Activated T-helper 17 cell treated with anti-CD3 and anti-CD28 coated beads, Interleukin-2, amount 50 U/mL, for 72 hours (primary cell): ENCODE measurements around the gene TEX261. TPM values are rescaled to one million over a fixed set of nuclear protein-coding genes. Genes with fewer than 3 reads are reported as not detected.

ENCODE experiments used
- ATAC-seq: fragments of 150-1000 bp; cut with Tn5 transposase; replicated peaks from 2 replicates; pipeline ENCODE4 v1.10.0; 2021; ENCODE audit warnings: mild to moderate bottlenecking, moderate library complexity
- H3K27ac Mint-ChIP-seq: one replicate; pipeline ENCODE4 v1.8.0; 2022; ENCODE audit warnings: mixed read lengths
- H3K27me3 Mint-ChIP-seq: one replicate; pipeline ENCODE4 v1.8.0; 2022; ENCODE audit warnings: mixed read lengths
- H3K36me3 Mint-ChIP-seq: one replicate; pipeline ENCODE4 v1.8.0; 2022; ENCODE audit warnings: low read depth, mild to moderate bottlenecking, mixed read lengths
- H3K4me1 Mint-ChIP-seq: one replicate; pipeline ENCODE4 v1.8.0; 2022; ENCODE audit warnings: mixed read lengths
- H3K4me3 Mint-ChIP-seq: one replicate; pipeline ENCODE4 v1.8.0; 2022; ENCODE audit warnings: mild to moderate bottlenecking, mixed read lengths
- H3K9me3 Mint-ChIP-seq: one replicate; pipeline ENCODE4 v1.8.0; 2022; ENCODE audit warnings: mixed read lengths
- total RNA-seq, 2 donors: library from RNA; stranded (reverse); gene quantifications; one replicate each; pipeline ENCODE4 v1.2.3, GENCODE V29; 2022

Gene TEX261
- total RNA-seq, 2 donors from 2014 or later: 27.2 to 66.9 TPM

- H3K27ac Mint-ChIP-seq: no peak overlapping the region
- no peaks in the 10 kb centered on the region for H3K36me3 Mint-ChIP-seq
- H3K9me3 Mint-ChIP-seq: no peaks in the 10 kb centered on the region
- peaks cover 5% of the 10 kb centered on the region for H3K4me1 Mint-ChIP-seq
- H3K27me3 Mint-ChIP-seq: peaks cover 17% of the 10 kb centered on the region
- ATAC-seq: no peak
- no peak overlapping the region for H3K4me3 Mint-ChIP-seq
Measured at GRCh38 chr2:70961648-70961994, 33.1 kb downstream of the TEX261 start.

DNA sequence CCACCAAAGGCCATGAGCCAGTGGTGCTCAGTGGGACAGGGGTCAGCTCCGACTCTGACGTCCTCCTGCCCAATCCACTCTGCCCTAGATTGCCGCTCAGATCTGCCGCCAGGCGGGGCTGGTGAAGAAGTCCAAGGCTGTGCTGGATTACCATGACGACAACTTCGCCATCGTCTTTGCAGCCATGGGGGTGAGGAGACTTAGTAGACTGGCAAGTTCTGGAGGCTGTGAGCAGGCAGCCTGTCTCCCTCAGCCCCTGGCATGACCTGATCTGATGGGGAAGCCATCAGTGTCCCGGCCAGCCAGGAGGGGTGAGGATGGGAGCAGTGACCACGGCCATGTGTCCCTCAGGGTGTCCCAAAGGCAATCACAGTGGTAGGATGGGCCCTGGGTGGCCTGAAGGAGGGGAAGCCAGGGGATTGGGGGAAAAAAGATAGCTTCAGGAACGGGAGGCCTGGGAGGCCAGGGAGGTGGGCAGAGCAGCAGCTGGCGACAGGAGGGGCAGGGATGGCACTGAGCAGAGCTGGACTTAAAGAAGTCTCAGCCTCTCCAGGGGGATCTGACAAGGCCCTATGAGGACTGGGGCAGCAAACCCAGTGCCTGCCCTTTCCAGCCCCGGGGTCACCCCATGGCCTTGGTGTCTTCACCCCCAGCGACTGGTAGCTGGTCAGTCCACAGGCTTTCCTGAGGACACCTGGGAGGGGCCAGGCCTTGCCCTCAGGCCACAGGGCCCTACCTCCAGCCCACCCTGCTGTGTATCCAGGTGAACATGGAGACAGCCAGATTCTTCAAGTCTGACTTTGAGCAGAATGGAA is 33.6 kb downstream of the TEX261 start:
- Mint-ChIP-seq H3K4me3 (no peak overlapping the region), H3K27ac (no peak overlapping the region), H3K4me1 (peaks cover 5% of the 10 kb centered on the region), H3K9me3 (no peaks in the 10 kb centered on the region), H3K36me3 (no peaks in the 10 kb centered on the region), H3K27me3 (peaks cover 21% of the 10 kb centered on the region)
- ATAC-seq: no peak

- peaks cover 24% of the 10 kb centered on the region for H3K27me3 Mint-ChIP-seq
- H3K9me3 Mint-ChIP-seq: no peaks in the 10 kb centered on the region
- no peak for ATAC-seq
- H3K36me3 Mint-ChIP-seq: no peaks in the 10 kb centered on the region
- no peak overlapping the region for H3K27ac Mint-ChIP-seq
- peaks cover 5% of the 10 kb centered on the region for H3K4me1 Mint-ChIP-seq
- H3K4me3 Mint-ChIP-seq: no peak overlapping the region
Measured at GRCh38 chr2:70959851-70960832, 34.5 kb downstream of the TEX261 start.

- no peak overlapping the region for H3K4me3 Mint-ChIP-seq
- H3K27me3 Mint-ChIP-seq: peaks cover 20% of the 10 kb centered on the region
- H3K27ac Mint-ChIP-seq: no peak overlapping the region
- no peaks in the 10 kb centered on the region for H3K36me3 Mint-ChIP-seq
- ATAC-seq: no peak
- H3K9me3 Mint-ChIP-seq: no peaks in the 10 kb centered on the region
- H3K4me1 Mint-ChIP-seq: no peaks in the 10 kb centered on the region
Measured at GRCh38 chr2:70959271-70959761, 35.4 kb downstream of the TEX261 start.

- Mint-ChIP-seq H3K4me1 (no peaks in the 10 kb centered on the region), H3K27me3 (peaks cover 20% of the 10 kb centered on the region), H3K27ac (no peak overlapping the region), H3K9me3 (no peaks in the 10 kb centered on the region), H3K36me3 (no peaks in the 10 kb centered on the region), H3K4me3 (no peak overlapping the region)
- no peak for ATAC-seq
Measured at GRCh38 chr2:70958759-70959158, 35.9 kb downstream of the TEX261 start.

DNA sequence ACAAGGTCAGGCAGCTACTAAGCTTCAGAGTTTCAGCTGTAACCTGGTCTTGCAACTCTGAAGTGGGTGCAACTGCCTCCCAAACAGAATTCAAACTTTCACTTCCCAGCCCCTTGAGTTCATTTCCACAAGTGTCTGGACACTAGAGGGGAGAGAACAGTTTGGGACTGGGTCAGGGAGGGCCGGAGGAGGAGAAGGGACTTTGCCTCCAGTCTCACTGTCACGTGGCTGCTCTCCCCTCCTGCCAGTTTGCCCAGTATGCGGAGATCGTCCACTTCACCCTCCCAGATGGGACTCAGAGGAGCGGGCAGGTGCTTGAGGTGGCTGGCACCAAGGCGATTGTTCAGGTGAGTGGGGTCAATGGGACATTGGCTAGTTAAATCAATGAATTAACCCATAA is 36.9 kb downstream of the TEX261 start:
- no peak for ATAC-seq
- Mint-ChIP-seq H3K27ac (no peak overlapping the region), H3K36me3 (no peaks in the 10 kb centered on the region)

DNA sequence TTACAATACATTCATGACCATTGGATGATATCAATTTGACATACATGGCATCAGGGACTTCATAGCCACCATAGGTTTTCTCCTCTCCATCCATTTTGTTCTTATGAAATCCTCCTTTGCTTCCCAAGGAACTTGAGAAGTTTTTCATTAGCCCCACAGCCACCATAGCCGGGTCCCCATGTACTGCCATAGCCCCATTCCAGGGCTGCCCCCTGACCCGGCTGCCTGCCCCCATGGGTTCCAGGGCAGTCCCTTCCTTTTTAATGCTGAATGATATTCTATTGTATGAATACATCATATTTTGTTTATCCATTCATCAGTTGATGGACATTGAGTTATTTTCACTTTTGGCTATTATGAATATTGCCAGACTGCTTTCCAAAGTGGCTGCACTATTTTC is 38.5 kb downstream of the TEX261 start:
- no peaks in the 10 kb centered on the region for H3K9me3 Mint-ChIP-seq
- no peak overlapping the region for H3K4me3 Mint-ChIP-seq
- H3K27me3 Mint-ChIP-seq: peaks cover 15% of the 10 kb centered on the region
- no peak for ATAC-seq
- H3K36me3 Mint-ChIP-seq: no peaks in the 10 kb centered on the region
- H3K4me1 Mint-ChIP-seq: no peaks in the 10 kb centered on the region
- no peak overlapping the region for H3K27ac Mint-ChIP-seq

More for the DNA sequence above, 36.9 kb downstream of the TEX261 start:
- Mint-ChIP-seq H3K4me3 (no peak overlapping the region), H3K9me3 (no peaks in the 10 kb centered on the region), H3K4me1 (no peaks in the 10 kb centered on the region), H3K27me3 (peaks cover 18% of the 10 kb centered on the region)

DNA sequence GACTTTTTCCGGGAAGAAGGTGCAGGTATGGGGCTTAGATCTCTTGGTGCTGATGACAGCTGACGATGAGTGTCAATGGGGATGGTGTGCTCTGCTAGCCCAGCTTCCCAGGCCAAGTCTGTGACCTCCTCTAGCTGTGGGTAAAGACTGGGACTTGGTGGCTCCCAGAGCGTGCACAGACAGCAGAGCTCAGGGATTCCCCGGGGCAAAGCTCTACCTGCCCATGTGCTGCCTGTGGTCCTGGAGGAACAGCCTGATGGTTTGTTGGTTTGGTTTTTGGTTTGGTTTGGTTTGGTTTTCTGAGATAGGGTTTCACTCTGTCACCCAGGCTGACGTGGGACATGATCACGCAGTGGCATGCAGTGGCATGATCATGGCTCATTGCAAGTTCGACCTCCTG is 39.8 kb downstream of the TEX261 start:
- ATAC-seq: no peak
- Mint-ChIP-seq H3K4me3 (no peak overlapping the region), H3K36me3 (no peaks in the 10 kb centered on the region), H3K27me3 (peaks cover 13% of the 10 kb centered on the region), H3K4me1 (no peaks in the 10 kb centered on the region), H3K27ac (no peak overlapping the region), H3K9me3 (no peaks in the 10 kb centered on the region)

DNA sequence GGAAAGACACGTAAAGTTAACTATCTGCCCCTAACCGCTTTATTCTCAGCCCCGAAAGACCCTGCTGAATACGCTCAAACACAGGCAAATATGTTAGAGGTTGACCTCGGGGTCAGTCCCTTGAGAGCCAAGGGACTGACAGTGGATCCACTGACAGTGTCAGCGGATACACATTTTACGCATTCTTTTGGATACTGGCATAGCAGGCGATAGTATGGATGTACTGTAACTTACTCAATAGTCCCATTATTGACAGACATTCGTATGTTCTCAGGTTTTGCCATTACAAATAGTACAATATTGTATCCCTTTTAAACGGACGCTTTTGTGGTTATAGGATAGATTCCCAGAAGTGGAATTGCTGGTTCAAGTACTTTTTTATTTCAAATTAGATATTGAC is 45.6 kb downstream of the TEX261 start:
- peaks cover 4% of the 10 kb centered on the region for H3K4me1 Mint-ChIP-seq
- no peaks in the 10 kb centered on the region for H3K9me3 Mint-ChIP-seq
- no peak overlapping the region for H3K27ac Mint-ChIP-seq
- H3K27me3 Mint-ChIP-seq: peaks cover 21% of the 10 kb centered on the region
- H3K4me3 Mint-ChIP-seq: peak overlapping the region; percentile 0
- ATAC-seq: no peak
- no peaks in the 10 kb centered on the region for H3K36me3 Mint-ChIP-seq

DNA sequence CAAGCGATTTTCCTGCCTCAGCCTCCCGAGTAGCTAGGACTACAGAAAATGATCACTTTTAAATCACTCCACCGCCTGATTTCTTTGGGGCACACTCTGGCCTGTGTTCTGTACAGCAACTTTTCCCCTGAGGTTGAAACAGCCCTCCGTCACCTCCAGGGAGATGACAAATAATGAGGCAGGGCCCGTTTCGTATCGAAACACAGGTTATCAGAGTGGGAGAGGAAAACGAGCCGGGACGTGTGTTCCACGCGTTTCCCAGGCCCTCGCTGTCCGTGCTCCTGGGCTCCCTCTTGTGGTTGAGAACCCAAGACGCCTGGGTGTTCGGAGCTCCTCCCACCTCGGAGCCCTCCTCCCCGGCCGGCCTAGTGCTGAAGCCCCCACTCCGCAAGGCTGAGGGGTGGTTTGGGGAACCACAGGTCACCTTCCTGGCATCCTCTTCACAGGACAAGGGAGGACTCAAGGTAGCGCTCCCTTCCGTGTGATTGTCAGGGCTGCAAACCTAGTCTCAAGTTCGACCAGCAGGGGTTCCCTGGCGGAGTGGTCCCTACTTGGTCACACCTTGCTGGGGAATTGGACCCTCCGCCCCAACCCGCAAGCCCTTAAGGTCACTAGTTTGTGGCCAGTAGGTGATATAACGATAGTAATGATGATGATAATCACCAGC is 46.2 kb downstream of the TEX261 start:
- H3K9me3 Mint-ChIP-seq: no peaks in the 10 kb centered on the region
- H3K4me3 Mint-ChIP-seq: peak overlapping the region; percentile 81
- H3K27ac Mint-ChIP-seq: peak overlapping the region; percentile 10
- peaks cover 4% of the 10 kb centered on the region for H3K4me1 Mint-ChIP-seq
- peaks cover 20% of the 10 kb centered on the region for H3K27me3 Mint-ChIP-seq
- H3K36me3 Mint-ChIP-seq: no peaks in the 10 kb centered on the region
- ATAC-seq: peak; percentile 97

- no peaks in the 10 kb centered on the region for H3K9me3 Mint-ChIP-seq
- H3K4me3 Mint-ChIP-seq: peak overlapping the region; percentile 81
Measured at GRCh38 chr2:70947556-70948184, 47.0 kb downstream of the TEX261 start.

DNA sequence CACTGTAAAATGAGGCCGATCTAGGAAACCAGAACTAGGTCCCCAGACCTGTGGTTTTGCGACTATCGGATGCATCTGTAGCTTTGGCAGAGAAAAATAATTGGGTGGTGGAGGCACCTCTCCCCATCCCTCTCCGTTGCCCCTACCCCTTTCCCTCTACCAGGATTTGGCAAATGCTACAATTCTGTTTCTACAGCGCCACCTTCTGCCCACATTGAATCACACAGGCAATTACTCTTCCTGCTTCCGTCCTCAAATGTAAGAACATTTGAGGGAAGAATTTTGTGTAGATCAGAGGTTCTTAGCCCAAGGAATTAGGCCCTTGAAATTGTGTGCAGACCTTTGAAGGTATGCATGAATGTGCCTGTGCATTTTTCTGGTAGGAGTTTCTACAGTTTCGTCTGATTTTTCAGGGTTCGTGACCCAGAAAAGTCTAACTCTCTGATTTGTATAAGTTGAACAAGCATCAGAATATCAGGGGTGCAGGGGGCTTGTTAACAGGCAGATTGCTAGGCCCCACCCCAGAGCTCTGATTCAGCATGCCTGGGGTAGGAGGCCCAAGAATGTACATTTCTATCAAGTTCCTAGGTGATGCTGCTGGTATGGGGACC is 47.7 kb downstream of the TEX261 start:
- Mint-ChIP-seq H3K36me3 (no peaks in the 10 kb centered on the region), H3K27ac (no peak overlapping the region), H3K4me1 (peaks cover 4% of the 10 kb centered on the region), H3K9me3 (no peaks in the 10 kb centered on the region), H3K27me3 (peaks cover 17% of the 10 kb centered on the region), H3K4me3 (no peak overlapping the region)
- ATAC-seq: peak; percentile 27

More at GRCh38 chr2:70947556-70948184, 47.0 kb downstream of the TEX261 start:
- Mint-ChIP-seq H3K36me3 (no peaks in the 10 kb centered on the region), H3K27me3 (peaks cover 17% of the 10 kb centered on the region), H3K27ac (peak overlapping the region; percentile 10), H3K4me1 (peaks cover 4% of the 10 kb centered on the region)
- peak; percentile 10 for ATAC-seq

- H3K4me1 Mint-ChIP-seq: peaks cover 4% of the 10 kb centered on the region
- no peaks in the 10 kb centered on the region for H3K9me3 Mint-ChIP-seq
- H3K36me3 Mint-ChIP-seq: no peaks in the 10 kb centered on the region
Measured at GRCh38 chr2:70944111-70944690, 50.5 kb downstream of the TEX261 start.

More at GRCh38 chr2:70944111-70944690, 50.5 kb downstream of the TEX261 start:
- H3K4me3 Mint-ChIP-seq: no peak overlapping the region
- peak overlapping the region; percentile 18 for H3K27ac Mint-ChIP-seq
- H3K27me3 Mint-ChIP-seq: peaks cover 20% of the 10 kb centered on the region
- ATAC-seq: no peak
